Keratinocyte (primary cell): ENCODE results near the gene HUS1.
"Not testable (repeated sequence)": the region's sequence is repeated elsewhere in the genome, so short reads cannot be mapped to it uniquely, and the experiment has no call there.

Experiments
- CTCF ChIP-seq, 3 experiments: IDR thresholded peaks in 1 of 3; conservative IDR thresholded peaks in 1 of 3; optimal IDR thresholded peaks in 1 of 3; 2 replicates in 2 of 3; 3 replicates in 1 of 3; pipeline versions ENCODE3 to v1.5.1; 2011; ENCODE audit warnings: low read length in 3 of 3, mild to moderate bottlenecking in 3 of 3, moderate library complexity in 2 of 3, control low read depth in 1 of 3, inconsistent platforms in 1 of 3; ENCODE audit not compliant: insufficient read depth in 2 of 3; ENCODE audit errors: extremely low read depth in 1 of 3
- EZH2 ChIP-seq: IDR thresholded peaks from one replicate; pipeline ENCODE4 v1.6.1; 2012; ENCODE audit warnings: inconsistent platforms, mild to moderate bottlenecking, low read length, moderate library complexity

- not testable (repeated sequence) for TF ChIP-seq CTCF (optimal IDR thresholded peaks at IDR 0.05 in 1 of 3, IDR thresholded peaks at IDR 0.05 in 1 of 3, conservative IDR thresholded peaks at IDR 0.05 in 1 of 3; ENCODE audit: extremely low read depth in 1 of 3, insufficient read depth in 2 of 3, low read length in 3 of 3); EZH2
Observed at GRCh38 chr7:47923081-47923875, 56.1 kb downstream of the HUS1 start.
